H1 (cell line): ENCODE measurements around the gene SLC43A1. TPM values are rescaled to one million over a fixed set of nuclear protein-coding genes. Genes with fewer than 3 reads are reported as not detected.

Experiments used
- CTCF ChIA-PET: fragments of 300-600 bp; sonication (Branson Sonifier 250); formaldehyde crosslinking; loops from one replicate; lab custom pipeline; 2021; ENCODE audit not compliant: partially characterized antibody; lab: Charles Lee
- POLR2A ChIA-PET: fragments of 300-600 bp; sonication (Branson Sonifier 250); formaldehyde crosslinking; loops from one replicate; lab custom pipeline; 2021; ENCODE audit warnings: inconsistent platforms; ENCODE audit not compliant: partially characterized antibody; lab: Charles Lee
- DNase-seq, 2 experiments: peaks; one replicate each; pipeline versions ENCODE4 v3.0.0 to v3.0.0-alpha.2; 2010 to 2022; ENCODE audit warnings: low spot score in 2 of 2, low read depth in 1 of 2, mixed read lengths in 1 of 2
- FAIRE-seq: peaks from 2 replicates; lab custom pipeline; 2011; peaks lifted over from hg19 to GRCh38; lab: Jason Lieb, UNC
- H2AFZ ChIP-seq: 2 replicates; pipeline ENCODE4 v1.8.1; 2012; ENCODE audit warnings: low read length, inconsistent platforms
- H2AK5ac ChIP-seq: 2 replicates; pipeline ENCODE4 v1.6.1; 2013; ENCODE audit warnings: low read depth, low read length
- H2BK120ac ChIP-seq: replicated peaks from 2 replicates; pipeline ENCODE3; 2013; ENCODE audit warnings: low read depth, low read length, inconsistent platforms
- H2BK12ac ChIP-seq: 2 replicates; pipeline ENCODE4 v1.6.1; 2013; ENCODE audit warnings: low read depth, low read length
- H2BK15ac ChIP-seq: 2 replicates; pipeline ENCODE4 v1.6.1; 2013; ENCODE audit warnings: low read length
- H2BK20ac ChIP-seq: 2 replicates; pipeline ENCODE4 v1.6.1; 2013; ENCODE audit warnings: low read length
- H2BK5ac ChIP-seq: 2 replicates; pipeline ENCODE4 v1.6.1; 2013; ENCODE audit warnings: low read depth, low read length
- H3K14ac ChIP-seq: 2 replicates; pipeline ENCODE4 v1.6.1; 2013; ENCODE audit warnings: inconsistent platforms; ENCODE audit not compliant: insufficient read length
- H3K18ac ChIP-seq: 2 replicates; pipeline ENCODE4 v1.6.1; 2013; ENCODE audit warnings: low read length; ENCODE audit errors: extremely low read depth
- H3K23ac ChIP-seq: 2 replicates; pipeline ENCODE4 v1.6.1; 2013; ENCODE audit warnings: inconsistent platforms; ENCODE audit not compliant: insufficient read length
- H3K23me2 ChIP-seq: 2 replicates; pipeline ENCODE4 v1.6.1; 2013; ENCODE audit warnings: low read depth, low read length
- H3K27ac ChIP-seq: 2 replicates; pipeline ENCODE4 v1.6.1; 2011; ENCODE audit warnings: low read depth, low read length, inconsistent platforms
- H3K27me3 ChIP-seq, 4 experiments: replicated peaks in 1 of 4; 1 replicate in 1 of 4; 2 replicates in 3 of 4; pipeline versions ENCODE4 v1.6.1 to v1.8.1; 2011 to 2013; ENCODE audit warnings: low read length in 3 of 4, mild to moderate bottlenecking in 3 of 4, inconsistent platforms in 2 of 4, mixed read lengths in 2 of 4, moderate library complexity in 1 of 4; ENCODE audit not compliant: control insufficient read depth in 3 of 4, insufficient read depth in 3 of 4; ENCODE audit errors: extremely low read depth in 1 of 4
- H3K36me3 ChIP-seq, 4 experiments: 2 replicates each; pipeline versions ENCODE4 v1.6.1 to v1.8.1; 2011 to 2013; ENCODE audit warnings: mild to moderate bottlenecking in 4 of 4, low read length in 3 of 4, moderate library complexity in 2 of 4, control low read depth in 1 of 4, inconsistent platforms in 1 of 4; ENCODE audit not compliant: insufficient read depth in 4 of 4, control insufficient read depth in 2 of 4
- H3K4ac ChIP-seq: replicated peaks from 2 replicates; pipeline ENCODE3; 2013; ENCODE audit warnings: low read length, low read depth, mixed read lengths, inconsistent platforms; ENCODE audit not compliant: insufficient read length
- H3K4me1 ChIP-seq, 4 experiments: replicated peaks in 1 of 4; 1 replicate in 1 of 4; 2 replicates in 3 of 4; pipeline versions ENCODE4 v1.6.1 to v1.8.1; 2011 to 2013; ENCODE audit warnings: low read length in 3 of 4, inconsistent platforms in 2 of 4, mixed read lengths in 1 of 4; ENCODE audit not compliant: insufficient read depth in 4 of 4, control insufficient read depth in 3 of 4
- H3K4me2 ChIP-seq, 2 experiments: 2 replicates each; pipeline versions ENCODE4 v1.6.1 to v1.8.1; 2011 to 2013; ENCODE audit warnings: low read depth in 2 of 2, low read length in 2 of 2, control low read depth in 1 of 2, inconsistent platforms in 1 of 2, mild to moderate bottlenecking in 1 of 2; ENCODE audit not compliant: insufficient read depth in 1 of 2
- H3K4me3 ChIP-seq, 4 experiments: fragments of 200-600, 300-600 bp in 1 of 4; sonication (generic), shearing (Covaris generic), sonication (Bioruptor Twin) in 1 of 4; 2 replicates each; pipeline versions ENCODE4 v1.5.1 to v1.8.1; 2011 to 2016; ENCODE audit warnings: low read length in 4 of 4, low read depth in 3 of 4, control low read depth in 2 of 4, inconsistent platforms in 2 of 4, mild to moderate bottlenecking in 2 of 4, mixed read lengths in 1 of 4, moderate library complexity in 1 of 4; ENCODE audit not compliant: insufficient read depth in 2 of 4; ENCODE audit errors: extremely low read depth in 1 of 4
- H3K56ac ChIP-seq: replicated peaks from 2 replicates; pipeline ENCODE3; 2013; ENCODE audit warnings: low read depth, mild to moderate bottlenecking, mixed read lengths, low read length, inconsistent platforms; ENCODE audit not compliant: insufficient read length
- H3K79me1 ChIP-seq: 2 replicates; pipeline ENCODE4 v1.6.1; 2013; ENCODE audit warnings: low read depth, low read length, control low read depth
- H3K79me2 ChIP-seq, 2 experiments: 2 replicates each; pipeline versions ENCODE4 v1.6.1 to v1.8.1; 2012 to 2013; ENCODE audit warnings: low read length in 2 of 2, mild to moderate bottlenecking in 2 of 2, inconsistent platforms in 1 of 2; ENCODE audit not compliant: insufficient read depth in 2 of 2, control insufficient read depth in 1 of 2
- H3K9ac ChIP-seq, 4 experiments: replicated peaks in 1 of 4; 1 replicate in 1 of 4; 2 replicates in 3 of 4; pipeline versions ENCODE4 v1.6.1 to v1.8.1; 2011 to 2013; ENCODE audit warnings: low read depth in 3 of 4, low read length in 3 of 4, control low read depth in 2 of 4, mild to moderate bottlenecking in 2 of 4, moderate library complexity in 2 of 4, inconsistent platforms in 1 of 4; ENCODE audit errors: extremely low read depth in 1 of 4
- H3K9me3 ChIP-seq, 2 experiments: 2 replicates each; pipeline versions ENCODE4 v1.6.1 to v1.8.1; 2012 to 2013; ENCODE audit warnings: mild to moderate bottlenecking in 2 of 2, moderate library complexity in 2 of 2, control low read depth in 1 of 2, inconsistent platforms in 1 of 2, low read depth in 1 of 2, low read length in 1 of 2, mixed read lengths in 1 of 2; ENCODE audit not compliant: insufficient read depth in 2 of 2
- H4K20me1 ChIP-seq, 2 experiments: replicated peaks in 1 of 2; 2 replicates each; pipeline versions ENCODE3 to v1.8.1; 2011 to 2013; ENCODE audit warnings: inconsistent platforms in 2 of 2, low read length in 2 of 2, mild to moderate bottlenecking in 1 of 2; ENCODE audit not compliant: insufficient read depth in 2 of 2, control insufficient read depth in 1 of 2
- H4K5ac ChIP-seq: 2 replicates; pipeline ENCODE4 v1.6.1; 2013; ENCODE audit warnings: low read length, low read depth, mixed read lengths, inconsistent platforms; ENCODE audit not compliant: insufficient read length
- H4K8ac ChIP-seq: 2 replicates; pipeline ENCODE4 v1.8.0; 2013; ENCODE audit warnings: mild to moderate bottlenecking, moderate library complexity, low read length, inconsistent platforms; ENCODE audit not compliant: insufficient read depth; ENCODE audit errors: extremely low read depth
- H4K91ac ChIP-seq: replicated peaks from 2 replicates; pipeline ENCODE3; 2013; ENCODE audit warnings: low read length, mixed read lengths, inconsistent platforms; ENCODE audit not compliant: insufficient read length
- ASH2L ChIP-seq: fragments of 200-600, 300-600 bp; sonication (generic); IDR thresholded peaks from one replicate; pipeline ENCODE4 v1.7.1; 2017; ENCODE audit warnings: low read length
- BCL11A ChIP-seq, 2 experiments: IDR thresholded peaks; one replicate each; pipeline ENCODE4 v1.6.1; 2011; ENCODE audit warnings: low read depth in 2 of 2, low read length in 2 of 2, mild to moderate bottlenecking in 2 of 2
- BRCA1 ChIP-seq: IDR thresholded peaks from 2 replicates; pipeline ENCODE4 v1.6.1; 2012; ENCODE audit warnings: low read depth, low read length, improper control_type of control experiment
- CREB1 ChIP-seq: IDR thresholded peaks from 2 replicates; pipeline ENCODE4 v1.6.1; 2012; ENCODE audit warnings: inconsistent platforms
- EP300 ChIP-seq, 2 experiments: IDR thresholded peaks; 1 replicate in 1 of 2; 2 replicates in 1 of 2; pipeline ENCODE4 v1.6.1; 2011 to 2012; ENCODE audit warnings: low read depth in 2 of 2, low read length in 2 of 2, mild to moderate bottlenecking in 2 of 2, borderline replicate concordance in 1 of 2, inconsistent platforms in 1 of 2, moderate library complexity in 1 of 2
- NRF1 ChIP-seq: IDR thresholded peaks from 2 replicates; pipeline ENCODE4 v1.6.1; 2011; ENCODE audit warnings: mild to moderate bottlenecking, low read depth, low read length, improper control_type of control experiment
- SP4 ChIP-seq: IDR thresholded peaks from 2 replicates; pipeline ENCODE4 v1.6.1; 2012; ENCODE audit warnings: low read length, inconsistent platforms
- TAF7 ChIP-seq: optimal IDR thresholded peaks from 2 replicates; pipeline ENCODE3; 2011; ENCODE audit warnings: low read depth, mild to moderate bottlenecking, inconsistent platforms, low read length, moderate library complexity, borderline replicate concordance
- TCF12 ChIP-seq: IDR thresholded peaks from 2 replicates; pipeline ENCODE4 v1.6.1; 2011; ENCODE audit warnings: low read depth, mild to moderate bottlenecking, low read length
- TEAD4 ChIP-seq: IDR thresholded peaks from 2 replicates; pipeline ENCODE4 v1.6.1; 2012; ENCODE audit warnings: low read depth, low read length, inconsistent platforms, mixed read lengths
- WGBS, 2 experiments: shearing (Covaris generic) in 1 of 2; methylation state at CpG; one replicate each; pipeline versions ENCODE4 v1.1.6 to v1.1.7; 2013 to 2015; ENCODE audit warnings: low lambda C conversion rate in 2 of 2, mixed read lengths in 2 of 2, inconsistent platforms in 1 of 2, low coverage in 1 of 2, missing lambda C conversion rate in 1 of 2; ENCODE audit not compliant: insufficient replicate concordance in 2 of 2, insufficient coverage in 1 of 2, insufficient read length in 1 of 2; ENCODE audit errors: extremely low coverage in 1 of 2, missing lambda C conversion rate in 1 of 2; 5-methylcytosine and 5-hydroxymethylcytosine counted together
- polyA plus RNA-seq, 7 experiments: library from polyadenylated mRNA; depleted of rRNA in 3 of 7; stranded (reverse) in 5 of 7; unstranded in 2 of 7; fragments of >200 nt in 5 of 7; fragments of 200-250 nt in 2 of 7; gene quantifications; 1 replicate in 5 of 7; 2 replicates in 1 of 7; 4 replicates in 1 of 7; pipeline versions ENCODE4 v1.2.1 to v1.2.3, GENCODE V29; 2011 to 2013; ENCODE audit warnings: missing spikeins in 2 of 7, mixed read lengths in 2 of 7
- total RNA-seq: library from RNA; stranded (reverse); fragmentation: NEBNext Ultra II Directional; extraction: Animal tissue kit (Norgen Biotek cat#: 25700); gene quantifications from 2 replicates; pipeline ENCODE4 v1.2.1, GENCODE V29; 2021

The SLC43A1 gene
- total and polyA plus RNA-seq, 2 of the 8 experiments (the other 6 are each of a cell fraction or from before 2014, with no cell fraction given), result 34.5 to 58.0 TPM

- Histone ChIP-seq H3K56ac (peak within 1 kb of the TSS; percentile 33), H4K8ac (peak within 1 kb of the TSS; percentile 88; the same call in 1 of the 2 replicates), H3K79me2 (peaks cover 0 to 21% of the 10 kb centered on the region in 2 experiments; a peak in 2 of 4 replicates), H3K4me3 (peak within 1 kb of the TSS; percentile 88 to 99 (median 96)), H3K4me2 (peak within 1 kb of the TSS; percentile 85 to 94), H3K4me1 (peaks cover 0 to 7% (median 3%) of the 10 kb centered on the region in 4 experiments; a peak in 4 of 7 replicates), H2BK15ac (peak within 1 kb of the TSS; percentile 22; the same call in 1 of the 2 replicates), H4K20me1 (peaks cover 0 to 4% of the 10 kb centered on the region in 2 experiments), H2BK12ac (no peak within 1 kb of the TSS), H3K14ac (no peak within 1 kb of the TSS), H3K23me2 (peaks cover 11% of the 10 kb centered on the region), H3K9me3 (no peaks in the 10 kb centered on the region), H3K27ac (peak within 1 kb of the TSS; percentile 49), H3K18ac (peak within 1 kb of the TSS; percentile 25; the same call in 1 of the 2 replicates), H2BK120ac (no peak within 1 kb of the TSS), H3K9ac (peak within 1 kb of the TSS; percentile 70 to 96 (median 82)), H2BK5ac (peak within 1 kb of the TSS; percentile 60), H3K79me1 (peaks cover 7% of the 10 kb centered on the region; the same call in 1 of the 2 replicates), H4K91ac (peak within 1 kb of the TSS; percentile 84), H3K23ac (no peak within 1 kb of the TSS), H2BK20ac (no peak within 1 kb of the TSS), H3K27me3 (no peaks in the 10 kb centered on the region), H3K36me3 (peaks cover 2 to 11% (median 6%) of the 10 kb centered on the region in 4 experiments; a peak in 5 of 8 replicates), H3K4ac (peak within 1 kb of the TSS; percentile 6), H2AFZ (peak within 1 kb of the TSS; percentile 71), H2AK5ac (no peak within 1 kb of the TSS; the same call in 1 of the 2 replicates), H4K5ac (no peak within 1 kb of the TSS)
- ChIA-PET CTCF (interaction anchor here (0.5 to 25.4 kb wide), 9 partner anchors 14 to 191 kb away, joined by 3 to 1146 read pairs (median 7); partner anchors contain the start of genes RTN4RL2 and SLC43A1), POLR2A (interaction anchor here (0.9 to 10.5 kb wide), 18 partner anchors 8 to 206 kb away, joined by 3 to 110 read pairs (median 5); partner anchors contain the start of genes RTN4RL2, SLC43A1, TNKS1BP1 and YPEL4)
- FAIRE-seq (peak; percentile 39), DNase-seq (peak; percentile 87 to 98)
- 2% methylated on average over 49 of the region's 49 CpGs; no CpG with 5 or more reads in 1 of the 2 experiments for WGBS, 2 experiments
- peak; percentile 27; the same call in 1 of the 2 replicates for TF ChIP-seq CREB1
- TF ChIP-seq BCL11A (IDR thresholded peaks at IDR 0.05; ENCODE audit: low read depth in 2 of 2, low read length in 2 of 2), result no peak
- TF ChIP-seq BRCA1, result no peak
- TF ChIP-seq TAF7, result no peak
- peak; percentile 83; the same call in 1 of the 2 replicates for TF ChIP-seq SP4
- peak; percentile 53; the same call in 1 of the 2 replicates for TF ChIP-seq TEAD4
- TF ChIP-seq ASH2L, result peak; percentile 79
- no peak for TF ChIP-seq TCF12
- TF ChIP-seq NRF1, result no peak
- TF ChIP-seq EP300 (IDR thresholded peaks at IDR 0.05; ENCODE audit: borderline replicate concordance in 1 of 2, low read depth in 2 of 2, low read length in 2 of 2), result peak in 1 of 2 experiments; percentile 26; a peak in 1 of 3 replicates
These were observed 15.3 kb upstream of the SLC43A1 start, which contains the start of gene TIMM10 for GRCh38 chr11:57530596-57531507. Gene TIMM10 (minus strand): TSS chr11:57530754. CDS start chr11:57530189, 565 bp downstream.
